Adipocyte (in vitro differentiated cells): ENCODE measurements around the gene SPDYE16.
"Not testable (repeated sequence)": the region's sequence is repeated elsewhere in the genome, so short reads cannot be mapped to it uniquely, and the experiment has no call there.

Experiments
- DNase-seq: peaks from one replicate; pipeline ENCODE4 v3.0.0-alpha.2; 2015; ENCODE audit warnings: low read depth
- H3K27me3 ChIP-seq: replicated peaks from 2 replicates; pipeline ENCODE4 v1.7.0; 2013; ENCODE audit warnings: mild to moderate bottlenecking, low read length, moderate library complexity; ENCODE audit not compliant: control insufficient read depth, insufficient read depth
- H3K36me3 ChIP-seq: 2 replicates; pipeline ENCODE4 v1.7.0; 2013; ENCODE audit warnings: low read length, mild to moderate bottlenecking, moderate library complexity; ENCODE audit not compliant: control insufficient read depth, insufficient read depth, severe bottlenecking
- H3K4me1 ChIP-seq: 2 replicates; pipeline ENCODE4 v1.7.0; 2013; ENCODE audit warnings: mild to moderate bottlenecking, low read length, moderate library complexity; ENCODE audit not compliant: control insufficient read depth, insufficient read depth
- H3K4me3 ChIP-seq: 2 replicates; pipeline ENCODE4 v1.7.0; 2013; ENCODE audit warnings: mild to moderate bottlenecking, low read length, moderate library complexity
- H3K9ac ChIP-seq: 2 replicates; pipeline ENCODE4 v1.7.0; 2013; ENCODE audit warnings: mild to moderate bottlenecking, low read length, moderate library complexity
- H3K9me3 ChIP-seq: 2 replicates; pipeline ENCODE4 v1.7.0; 2013; ENCODE audit warnings: mild to moderate bottlenecking, low read length, moderate library complexity; ENCODE audit not compliant: control insufficient read depth

SPDYE16 gene

GRCh38 chr7:76572296-76572695, 29.2 kb upstream of the SPDYE16 start:
- not testable (repeated sequence) for H3K9me3 ChIP-seq, H3K4me3 ChIP-seq, H3K9ac ChIP-seq, H3K27me3 ChIP-seq, H3K36me3 ChIP-seq
- peaks cover 12% of the 10 kb centered on the region for H3K4me1 ChIP-seq
- peak; percentile 4 for DNase-seq

- peak; percentile 41 for DNase-seq
- H3K4me3 ChIP-seq, H3K27me3 ChIP-seq, H3K36me3 ChIP-seq, H3K9me3 ChIP-seq, H3K9ac ChIP-seq, H3K4me1 ChIP-seq: not testable (repeated sequence)
These were observed 27.3 kb upstream of the SPDYE16 start for GRCh38 chr7:76570324-76570775.

- not testable (repeated sequence) for H3K36me3 ChIP-seq, H3K9ac ChIP-seq, H3K27me3 ChIP-seq, H3K4me1 ChIP-seq, H3K4me3 ChIP-seq, H3K9me3 ChIP-seq
- DNase-seq = peak; percentile 61
These were observed 25.6 kb upstream of the SPDYE16 start for GRCh38 chr7:76568742-76569141.

- not testable (repeated sequence) for H3K9me3 ChIP-seq, H3K4me1 ChIP-seq, H3K36me3 ChIP-seq, H3K27me3 ChIP-seq, H3K9ac ChIP-seq, DNase-seq, H3K4me3 ChIP-seq
These were observed 24.7 kb upstream of the SPDYE16 start for GRCh38 chr7:76567753-76568152.

GRCh38 chr7:76567311-76567710, 24.2 kb upstream of the SPDYE16 start:
- not testable (repeated sequence) for DNase-seq, H3K4me3 ChIP-seq, H3K27me3 ChIP-seq, H3K4me1 ChIP-seq, H3K9me3 ChIP-seq, H3K9ac ChIP-seq, H3K36me3 ChIP-seq

- not testable (repeated sequence) for H3K4me3 ChIP-seq, H3K36me3 ChIP-seq, H3K27me3 ChIP-seq, H3K9ac ChIP-seq, H3K4me1 ChIP-seq, H3K9me3 ChIP-seq, DNase-seq
These were observed 21.9 kb upstream of the SPDYE16 start for GRCh38 chr7:76565001-76565400.

GRCh38 chr7:76561342-76561741, 18.2 kb upstream of the SPDYE16 start:
- not testable (repeated sequence) for H3K27me3 ChIP-seq, H3K36me3 ChIP-seq, H3K9me3 ChIP-seq, DNase-seq, H3K9ac ChIP-seq, H3K4me3 ChIP-seq, H3K4me1 ChIP-seq

- DNase-seq, H3K36me3 ChIP-seq, H3K9ac ChIP-seq, H3K27me3 ChIP-seq, H3K9me3 ChIP-seq, H3K4me1 ChIP-seq, H3K4me3 ChIP-seq: not testable (repeated sequence)
These were observed 17.1 kb upstream of the SPDYE16 start for GRCh38 chr7:76560157-76560556.

GRCh38 chr7:76559685-76560084, 16.6 kb upstream of the SPDYE16 start:
- not testable (repeated sequence) for H3K4me3 ChIP-seq, H3K36me3 ChIP-seq, DNase-seq, H3K9me3 ChIP-seq, H3K4me1 ChIP-seq, H3K27me3 ChIP-seq, H3K9ac ChIP-seq

GRCh38 chr7:76551992-76552391, 8.9 kb upstream of the SPDYE16 start:
- H3K4me1 ChIP-seq, H3K9me3 ChIP-seq, H3K27me3 ChIP-seq, H3K36me3 ChIP-seq, DNase-seq, H3K4me3 ChIP-seq, H3K9ac ChIP-seq: not testable (repeated sequence)

GRCh38 chr7:76549855-76550248, 6.8 kb upstream of the SPDYE16 start:
- not testable (repeated sequence) for H3K9me3 ChIP-seq, H3K36me3 ChIP-seq, H3K4me1 ChIP-seq, H3K27me3 ChIP-seq, DNase-seq
- peak overlapping the region; percentile 91 for H3K9ac ChIP-seq
- H3K4me3 ChIP-seq = peak overlapping the region; percentile 85

- not testable (repeated sequence) for H3K36me3 ChIP-seq, H3K4me1 ChIP-seq, H3K9me3 ChIP-seq, H3K27me3 ChIP-seq
- Histone ChIP-seq H3K4me3 (peak overlapping the region; percentile 85), H3K9ac (peak overlapping the region; percentile 91)
- peak; percentile 81 for DNase-seq
These were observed 6.1 kb upstream of the SPDYE16 start for GRCh38 chr7:76549025-76549854.
